H9 (cell line): Measurements from ENCODE around the gene ZNF688. TPM values are rescaled to one million over a fixed set of nuclear protein-coding genes. Genes with fewer than 3 reads are reported as not detected.
A peak's percentile ranks its signal among the peaks of the same experiment; 100 is the strongest.

Experiments used
- DNase-seq: peaks from one replicate; pipeline ENCODE4 v3.0.0-alpha.2; 2017
- H2AFZ ChIP-seq: one replicate; pipeline ENCODE4 v1.6.1; 2013; ENCODE audit warnings: mild to moderate bottlenecking, low read length, control low read depth, moderate library complexity
- H2AK5ac ChIP-seq: 2 replicates; pipeline ENCODE4 v1.6.1; 2013; ENCODE audit warnings: low read length, control low read depth, mixed read lengths; ENCODE audit not compliant: insufficient read length
- H2BK120ac ChIP-seq: one replicate; pipeline ENCODE4 v1.6.1; 2013; ENCODE audit warnings: low read depth, mild to moderate bottlenecking, low read length, control low read depth, inconsistent platforms; ENCODE audit not compliant: poor library complexity, severe bottlenecking
- H2BK12ac ChIP-seq: 2 replicates; pipeline ENCODE4 v1.6.1; 2013; ENCODE audit warnings: low read length, control low read depth, mixed read lengths, low read depth; ENCODE audit not compliant: insufficient read length
- H2BK15ac ChIP-seq: 2 replicates; pipeline ENCODE4 v1.6.1; 2013; ENCODE audit warnings: low read depth, low read length, control low read depth
- H2BK20ac ChIP-seq: one replicate; pipeline ENCODE4 v1.6.1; 2013; ENCODE audit warnings: low read depth, mild to moderate bottlenecking, low read length, control low read depth, inconsistent platforms; ENCODE audit not compliant: poor library complexity, severe bottlenecking
- H2BK5ac ChIP-seq: 2 replicates; pipeline ENCODE4 v1.6.1; 2013; ENCODE audit warnings: low read length, control low read depth, mixed read lengths; ENCODE audit not compliant: insufficient read length
- H3K14ac ChIP-seq: 2 replicates; pipeline ENCODE4 v1.6.1; 2013; ENCODE audit warnings: low read length, control low read depth; ENCODE audit not compliant: insufficient read depth
- H3K18ac ChIP-seq: 2 replicates; pipeline ENCODE4 v1.6.1; 2013; ENCODE audit warnings: low read depth, mild to moderate bottlenecking, mixed read lengths, low read length, control low read depth; ENCODE audit not compliant: insufficient read length
- H3K23ac ChIP-seq: 2 replicates; pipeline ENCODE4 v1.6.1; 2013; ENCODE audit warnings: low read length, control low read depth, mixed read lengths, low read depth; ENCODE audit not compliant: insufficient read length
- H3K23me2 ChIP-seq: 2 replicates; pipeline ENCODE4 v1.6.1; 2013; ENCODE audit warnings: low read depth, mild to moderate bottlenecking, mixed read lengths, low read length, control low read depth; ENCODE audit not compliant: insufficient read length, poor library complexity, severe bottlenecking
- H3K27ac ChIP-seq: 2 replicates; pipeline ENCODE4 v1.5.1; 2013; ENCODE audit warnings: low read length, control low read depth, mixed read lengths, low read depth; ENCODE audit not compliant: insufficient read length
- H3K27me3 ChIP-seq: 2 replicates; pipeline ENCODE4 v1.6.1; 2013; ENCODE audit warnings: low read length, control low read depth, inconsistent platforms; ENCODE audit not compliant: insufficient read depth
- H3K4ac ChIP-seq: 2 replicates; pipeline ENCODE4 v1.6.1; 2013; ENCODE audit warnings: low read depth, mild to moderate bottlenecking, control low read depth, inconsistent platforms, low read length, moderate library complexity
- H3K4me1 ChIP-seq: 2 replicates; pipeline ENCODE4 v1.6.1; 2013; ENCODE audit warnings: low read length, control low read depth, inconsistent platforms; ENCODE audit not compliant: insufficient read depth
- H3K4me2 ChIP-seq: 2 replicates; pipeline ENCODE4 v1.6.1; 2013; ENCODE audit warnings: low read length, control low read depth, mixed read lengths; ENCODE audit not compliant: insufficient read length, insufficient read depth
- H3K56ac ChIP-seq: 2 replicates; pipeline ENCODE4 v1.6.1; 2013; ENCODE audit warnings: low read depth, mild to moderate bottlenecking, mixed read lengths, low read length, control low read depth; ENCODE audit not compliant: insufficient read length
- H3K79me1 ChIP-seq: 2 replicates; pipeline ENCODE4 v1.6.1; 2013; ENCODE audit warnings: low read depth, mild to moderate bottlenecking, moderate library complexity, low read length, control low read depth, inconsistent platforms; ENCODE audit not compliant: insufficient read depth, poor library complexity, severe bottlenecking
- H3K79me2 ChIP-seq: 2 replicates; pipeline ENCODE4 v1.6.1; 2013; ENCODE audit warnings: low read length, control low read depth, inconsistent platforms; ENCODE audit not compliant: insufficient read depth
- H3K9ac ChIP-seq: 2 replicates; pipeline ENCODE4 v1.6.1; 2013; ENCODE audit warnings: low read length, control low read depth, mixed read lengths; ENCODE audit not compliant: insufficient read length; ENCODE audit errors: extremely low read depth
- H3K9me3 ChIP-seq: one replicate; pipeline ENCODE4 v1.6.1; 2013; ENCODE audit warnings: low read depth, low read length, inconsistent platforms; ENCODE audit not compliant: control insufficient read depth
- H3T11ph ChIP-seq: one replicate; pipeline ENCODE4 v1.6.1; 2013; ENCODE audit warnings: mild to moderate bottlenecking, low read length, control low read depth, inconsistent platforms
- H4K20me1 ChIP-seq: one replicate; pipeline ENCODE4 v1.6.1; 2013; ENCODE audit not compliant: control insufficient read depth, insufficient read length, insufficient read depth
- H4K5ac ChIP-seq: 2 replicates; pipeline ENCODE4 v1.6.1; 2013; ENCODE audit warnings: low read depth, mild to moderate bottlenecking, mixed read lengths, low read length, control low read depth; ENCODE audit not compliant: insufficient read length
- H4K8ac ChIP-seq: replicated peaks from 2 replicates; pipeline ENCODE4 v1.6.1; 2013; ENCODE audit warnings: low read length, control low read depth, mixed read lengths, low read depth; ENCODE audit not compliant: insufficient read length
- H4K91ac ChIP-seq: 2 replicates; pipeline ENCODE4 v1.6.1; 2013; ENCODE audit warnings: low read depth, mild to moderate bottlenecking, moderate library complexity, mixed read lengths, low read length, control low read depth; ENCODE audit not compliant: insufficient read length
- H3K27ac Mint-ChIP-seq, 3 experiments: 2 replicates in 2 of 3; 3 replicates in 1 of 3; pipeline ENCODE4 v1.8.0; 2020 to 2021; ENCODE audit warnings: mixed read lengths in 3 of 3, mild to moderate bottlenecking in 1 of 3, moderate library complexity in 1 of 3
- H3K27me3 Mint-ChIP-seq: 2 replicates; pipeline ENCODE4 v1.8.0; 2021; ENCODE audit warnings: low read depth, mild to moderate bottlenecking, moderate library complexity, mixed read lengths
- H3K36me3 Mint-ChIP-seq, 3 experiments: 2 replicates in 2 of 3; 3 replicates in 1 of 3; pipeline ENCODE4 v1.8.0; 2020 to 2021; ENCODE audit warnings: low read depth in 3 of 3, mixed read lengths in 3 of 3; ENCODE audit not compliant: insufficient read depth in 1 of 3
- H3K4me1 Mint-ChIP-seq, 2 experiments: 2 replicates each; pipeline ENCODE4 v1.8.0; 2020; ENCODE audit warnings: mixed read lengths in 2 of 2
- H3K4me3 Mint-ChIP-seq, 2 experiments: 2 replicates in 1 of 2; 3 replicates in 1 of 2; pipeline ENCODE4 v1.8.0; 2020 to 2021; ENCODE audit warnings: mild to moderate bottlenecking in 2 of 2, mixed read lengths in 2 of 2, moderate library complexity in 1 of 2
- H3K9me3 Mint-ChIP-seq, 2 experiments: 2 replicates in 1 of 2; 3 replicates in 1 of 2; pipeline ENCODE4 v1.8.0; 2020; ENCODE audit warnings: mild to moderate bottlenecking in 2 of 2, mixed read lengths in 2 of 2, moderate library complexity in 1 of 2
- WGBS: extraction: QIAGEN DNeasy Blood & Tissue Kit; methylation state at CpG from one replicate; pipeline ENCODE4 v1.1.7; 2013; ENCODE audit warnings: missing lambda C conversion rate, low lambda C conversion rate, mixed read lengths; ENCODE audit not compliant: insufficient read length; ENCODE audit errors: extremely low coverage; 5-methylcytosine and 5-hydroxymethylcytosine counted together
- total RNA-seq: library from RNA; stranded (reverse); gene quantifications from 2 replicates; pipeline ENCODE4 v1.2.1, GENCODE V29; 2021
- TF ChIP-seq, protein P1 (sequence below): fragments of 200-600 bp; sonication (generic); conservative IDR thresholded peaks from 3 replicates; pipeline ENCODE4 v1.8.0; 2021; ENCODE audit warnings: antibody characterized with exemption, mild to moderate bottlenecking

Gene ZNF688
- total RNA-seq, 1 experiment from 2014 or later, result 4.5 TPM

- H3K27me3 ChIP-seq, result no peaks in the 10 kb centered on the region
- H3K4me1 Mint-ChIP-seq, result peaks cover 16% of the 10 kb centered on the region in 2 experiments
- no peaks in the 10 kb centered on the region for H4K20me1 ChIP-seq
Observed at GRCh38 chr16:30526137-30526822, 45.2 kb downstream of the ZNF688 start, which contains the start of gene ZNF768. ZNF768 (minus strand) TSS chr16:30526566; CDS start chr16:30526413, 153 bp downstream.

More at GRCh38 chr16:30526137-30526822, 45.2 kb downstream of the ZNF688 start, which contains the start of gene ZNF768:
- Histone ChIP-seq H2BK12ac (no peak within 1 kb of the TSS), H3K9me3 (no peaks in the 10 kb centered on the region), H3K14ac (peak within 1 kb of the TSS; percentile 93), H2BK120ac (no peak within 1 kb of the TSS), H3K4me2 (peak within 1 kb of the TSS; percentile 83), H3K79me1 (no peaks in the 10 kb centered on the region), H3K23me2 (peaks cover 15% of the 10 kb centered on the region), H3K4ac (no peak within 1 kb of the TSS), H3K27ac (peak within 1 kb of the TSS; percentile 65), H3K18ac (peak within 1 kb of the TSS; percentile 94), H4K91ac (no peak within 1 kb of the TSS), H2BK5ac (no peak within 1 kb of the TSS), H4K5ac (no peak within 1 kb of the TSS), H3K23ac (no peak within 1 kb of the TSS), H4K8ac (no peak within 1 kb of the TSS), H3K9ac (peak within 1 kb of the TSS; percentile 70), H3K4me1 (peaks cover 2% of the 10 kb centered on the region; the same call in 1 of the 2 replicates), H3K79me2 (no peaks in the 10 kb centered on the region), H3K56ac (no peak within 1 kb of the TSS), H2BK20ac (no peak within 1 kb of the TSS), H3T11ph (no peak within 1 kb of the TSS), H2AK5ac (no peak within 1 kb of the TSS), H2BK15ac (no peak within 1 kb of the TSS; the same call in 1 of the 2 replicates), H2AFZ (no peak within 1 kb of the TSS)
- Mint-ChIP-seq H3K4me3 (peak within 1 kb of the TSS; percentile 74 to 89), H3K36me3 (peaks cover 0 to 24% (median 17%) of the 10 kb centered on the region in 3 experiments; a peak in 5 of 7 replicates), H3K27ac (peak within 1 kb of the TSS; percentile 66 to 92 (median 90); a peak in 5 of 7 replicates), H3K27me3 (no peaks in the 10 kb centered on the region), H3K9me3 (no peaks in the 10 kb centered on the region)
- DNase-seq, result peak; percentile 83
- no CpG with 5 or more reads among the region's 73 CpGs for WGBS
- TF ChIP-seq, protein P1, sequence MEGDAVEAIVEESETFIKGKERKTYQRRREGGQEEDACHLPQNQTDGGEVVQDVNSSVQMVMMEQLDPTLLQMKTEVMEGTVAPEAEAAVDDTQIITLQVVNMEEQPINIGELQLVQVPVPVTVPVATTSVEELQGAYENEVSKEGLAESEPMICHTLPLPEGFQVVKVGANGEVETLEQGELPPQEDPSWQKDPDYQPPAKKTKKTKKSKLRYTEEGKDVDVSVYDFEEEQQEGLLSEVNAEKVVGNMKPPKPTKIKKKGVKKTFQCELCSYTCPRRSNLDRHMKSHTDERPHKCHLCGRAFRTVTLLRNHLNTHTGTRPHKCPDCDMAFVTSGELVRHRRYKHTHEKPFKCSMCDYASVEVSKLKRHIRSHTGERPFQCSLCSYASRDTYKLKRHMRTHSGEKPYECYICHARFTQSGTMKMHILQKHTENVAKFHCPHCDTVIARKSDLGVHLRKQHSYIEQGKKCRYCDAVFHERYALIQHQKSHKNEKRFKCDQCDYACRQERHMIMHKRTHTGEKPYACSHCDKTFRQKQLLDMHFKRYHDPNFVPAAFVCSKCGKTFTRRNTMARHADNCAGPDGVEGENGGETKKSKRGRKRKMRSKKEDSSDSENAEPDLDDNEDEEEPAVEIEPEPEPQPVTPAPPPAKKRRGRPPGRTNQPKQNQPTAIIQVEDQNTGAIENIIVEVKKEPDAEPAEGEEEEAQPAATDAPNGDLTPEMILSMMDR, result no peak
